Raji (cell line): Measurements from ENCODE around the gene GPR146.

Source experiments
- POLR2A ChIP-seq: IDR thresholded peaks from 2 replicates; pipeline ENCODE4 v1.6.1; 2011; ENCODE audit warnings: low read depth, low read length, control low read depth; ENCODE audit not compliant: insufficient read depth

GPR146 gene

DNA sequence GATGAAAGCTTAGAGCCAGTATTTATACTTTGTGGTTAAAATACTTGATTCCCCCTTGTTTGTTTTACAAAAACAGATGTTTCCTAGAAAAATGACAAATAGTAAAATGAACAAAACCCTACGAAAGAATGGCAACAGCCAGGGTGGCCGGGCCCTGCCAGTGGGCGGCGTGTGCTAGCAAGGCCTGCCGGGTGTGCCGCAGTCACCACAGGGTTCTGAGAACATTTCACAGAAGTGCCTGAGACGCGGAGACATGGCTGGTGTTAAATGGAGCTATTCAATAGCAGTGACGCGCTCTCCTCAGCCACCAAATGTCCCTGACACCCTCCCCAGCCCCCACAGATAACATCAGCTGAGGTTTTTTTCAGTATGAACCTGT lies 14.5 kb downstream of the GPR146 start:
- TF ChIP-seq POLR2A = no peak

- no peak for TF ChIP-seq POLR2A
These were observed 15.1 kb downstream of the GPR146 start for GRCh38 chr7:1059200-1060091.

GRCh38 chr7:1060315-1061072 lies 16.1 kb downstream of the GPR146 start:
- no peak for TF ChIP-seq POLR2A

- no peak for TF ChIP-seq POLR2A
These were observed 16.8 kb downstream of the GPR146 start for GRCh38 chr7:1061180-1061579.

GRCh38 chr7:1062296-1063294 lies 18.2 kb downstream of the GPR146 start:
- TF ChIP-seq POLR2A = no peak

DNA sequence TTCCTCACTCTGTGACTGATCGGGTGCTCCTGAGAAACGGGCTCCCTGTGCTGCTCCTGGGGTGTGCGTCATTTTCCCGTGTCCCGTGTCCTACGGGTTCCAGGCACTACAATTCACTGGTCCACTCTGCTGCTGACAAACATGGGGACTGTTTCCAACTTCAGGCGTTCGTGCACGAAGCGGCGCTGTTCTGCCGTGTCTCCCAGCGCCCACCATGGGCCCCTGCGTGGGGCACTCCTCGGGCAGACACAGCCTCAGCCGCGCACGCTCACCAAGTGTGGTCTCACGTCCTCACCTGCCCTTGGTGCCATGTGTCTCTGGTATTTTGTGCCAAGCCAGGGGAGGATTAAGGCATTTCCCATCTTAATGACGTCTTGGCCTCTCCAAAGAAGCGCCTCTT lies 19.0 kb downstream of the GPR146 start:
- TF ChIP-seq POLR2A = no peak

- TF ChIP-seq POLR2A = no peak
These were observed 20.2 kb downstream of the GPR146 start for GRCh38 chr7:1064581-1064980.

GRCh38 chr7:1065263-1065584 lies 20.9 kb downstream of the GPR146 start:
- no peak for TF ChIP-seq POLR2A

DNA sequence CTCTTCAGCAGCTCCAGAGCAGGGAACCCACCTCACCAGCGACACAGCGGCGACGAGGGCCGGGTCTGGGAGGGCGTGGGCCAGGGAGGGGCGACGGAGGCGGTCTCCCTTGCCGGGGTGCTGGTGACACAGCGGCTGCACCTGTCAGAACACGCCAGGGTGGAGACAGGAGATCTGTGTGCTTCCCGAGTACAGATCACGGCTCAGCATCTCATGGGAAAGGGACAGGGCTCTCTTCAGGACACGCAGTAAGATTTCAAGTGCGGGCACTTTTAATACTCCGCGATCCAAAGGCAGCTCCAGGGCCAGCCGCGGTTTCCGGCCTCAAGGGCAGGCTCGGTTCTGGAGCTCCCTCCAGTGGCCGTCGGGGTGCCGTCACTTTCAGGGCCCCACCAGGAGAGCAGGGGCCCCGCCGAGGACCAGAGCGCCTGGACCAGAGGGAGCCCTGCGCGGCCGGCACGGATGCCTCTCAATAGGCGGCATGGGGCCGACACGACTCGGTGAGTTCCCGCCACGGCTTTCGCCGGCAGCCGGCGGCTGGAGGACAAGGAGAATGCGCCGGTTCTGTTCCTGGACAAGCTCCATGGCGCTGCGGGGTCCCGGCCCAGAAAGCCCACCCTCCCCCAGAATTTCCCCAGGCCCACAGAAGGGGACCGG lies 21.4 kb downstream of the GPR146 start:
- TF ChIP-seq POLR2A = no peak

DNA sequence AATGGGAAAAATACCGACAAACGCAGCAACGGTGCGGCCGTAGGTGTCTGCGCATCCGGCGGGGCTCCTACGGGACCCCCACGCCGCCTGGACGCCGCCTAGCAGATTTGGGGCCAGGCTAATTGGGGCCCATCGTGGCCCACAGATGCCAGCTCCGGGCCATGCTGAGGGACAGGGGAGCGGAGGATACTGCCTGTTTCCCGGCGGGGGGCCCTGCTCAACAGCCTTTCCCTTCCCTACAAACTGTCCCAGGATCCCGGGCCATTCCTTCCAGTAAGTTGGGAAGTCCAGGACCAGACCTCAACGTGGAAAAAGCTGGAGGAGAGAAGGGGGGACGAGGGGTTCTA lies 21.9 kb downstream of the GPR146 start:
- TF ChIP-seq POLR2A = no peak

DNA sequence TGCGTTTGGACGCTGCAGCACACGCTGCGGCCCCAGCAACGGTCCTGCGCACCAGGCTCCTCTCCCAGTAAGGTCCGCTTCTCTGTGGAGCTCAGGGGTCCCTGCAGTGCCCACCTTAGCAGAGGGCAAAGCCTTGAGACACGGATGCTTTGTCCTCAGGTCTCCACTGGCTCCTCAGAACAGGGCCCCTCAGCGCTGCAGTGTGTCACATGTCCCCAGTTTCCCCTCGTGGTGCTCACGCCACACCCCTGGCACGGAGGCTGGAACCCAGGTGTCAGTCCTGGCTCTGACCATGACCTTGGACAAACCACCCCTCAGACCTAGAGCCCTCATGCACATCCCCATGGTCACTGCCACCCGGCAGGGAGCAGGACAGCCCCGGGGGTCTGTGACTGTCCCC lies 23.7 kb downstream of the GPR146 start:
- TF ChIP-seq POLR2A = no peak

GRCh38 chr7:1068619-1069018 lies 24.3 kb downstream of the GPR146 start:
- no peak for TF ChIP-seq POLR2A

DNA sequence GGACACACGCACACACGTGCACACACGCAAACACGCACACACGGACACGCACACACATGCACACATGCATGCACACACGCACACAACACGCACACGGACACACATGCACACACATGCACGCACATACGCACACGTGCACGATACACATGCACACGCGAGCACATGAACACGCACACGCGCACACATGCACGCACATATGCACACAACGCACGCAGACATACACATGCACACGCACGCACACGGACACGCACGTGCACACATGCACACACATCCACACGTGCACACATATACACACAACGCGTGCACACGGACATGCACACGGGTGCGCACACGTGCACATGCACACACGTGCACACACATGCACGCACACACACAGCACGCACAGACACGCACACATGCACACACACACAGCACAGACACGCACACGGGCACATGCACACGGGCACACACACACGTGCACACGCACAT lies 26.2 kb downstream of the GPR146 start:
- no peak for TF ChIP-seq POLR2A

- TF ChIP-seq POLR2A = no peak
These were observed 27.4 kb downstream of the GPR146 start for GRCh38 chr7:1071731-1072254.
